ENCODE data around the gene MT1X. TPM values are rescaled to one million over a fixed set of nuclear protein-coding genes. Genes with fewer than 3 reads are reported as not detected.

The MT1X gene
- total RNA-seq, 1 experiment from 2014 or later: 18.9 TPM

DNA sequence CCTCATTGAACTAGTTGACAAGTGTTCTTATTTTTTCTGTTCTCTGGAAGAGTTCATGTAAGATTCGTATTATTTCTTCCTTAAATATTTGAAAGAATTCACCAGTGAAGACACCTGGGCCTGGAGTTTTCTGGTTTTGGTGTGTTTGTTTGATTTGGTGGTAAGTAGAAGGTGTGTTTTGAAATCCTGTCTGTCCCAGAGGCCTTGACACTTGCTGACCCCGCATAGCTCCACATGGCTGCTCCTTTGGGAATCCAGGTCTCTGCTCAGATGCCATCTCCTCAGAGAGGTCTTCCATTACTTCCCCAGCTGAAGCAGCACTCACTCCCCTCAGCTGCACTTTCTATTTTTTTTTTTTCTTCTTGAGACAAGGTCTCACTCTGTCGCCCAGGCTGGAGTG lies 41.9 kb downstream of the MT1X start:
- CTCF ChIA-PET: no interaction called here
- DNase-seq: no peak
- POLR2A ChIA-PET (ENCODE audit: unreplicated experiment): no interaction called here
- Histone ChIP-seq H3K4me3 (no peak overlapping the region), H3K27me3 (ENCODE audit: insufficient read depth, low read depth) (no peaks in the 10 kb centered on the region), H3K36me3 (ENCODE audit: low read depth) (no peaks in the 10 kb centered on the region), H3K9me2 (ENCODE audit: insufficient read depth) (no peaks in the 10 kb centered on the region), H3K9me3 (ENCODE audit: insufficient read depth, low read depth) (no peaks in the 10 kb centered on the region), H4K20me1 (ENCODE audit: insufficient read depth) (no peaks in the 10 kb centered on the region), H3K4me2 (no peak overlapping the region), H3K4me1 (replicated peaks; ENCODE audit: insufficient read depth) (0 out of 2 replicates have a peak, but pooled peaks cover 4% of the 10 kb centered on the region), H3K27ac (no peak overlapping the region), H2AFZ (no peak overlapping the region), H3F3A (ENCODE audit: insufficient read depth, low read depth) (no peaks in the 10 kb centered on the region), H3K79me2 (ENCODE audit: low read depth) (no peaks in the 10 kb centered on the region)
- BruUV-seq (replicated peaks): no TSS peak
- TF ChIP-seq, protein P1, sequence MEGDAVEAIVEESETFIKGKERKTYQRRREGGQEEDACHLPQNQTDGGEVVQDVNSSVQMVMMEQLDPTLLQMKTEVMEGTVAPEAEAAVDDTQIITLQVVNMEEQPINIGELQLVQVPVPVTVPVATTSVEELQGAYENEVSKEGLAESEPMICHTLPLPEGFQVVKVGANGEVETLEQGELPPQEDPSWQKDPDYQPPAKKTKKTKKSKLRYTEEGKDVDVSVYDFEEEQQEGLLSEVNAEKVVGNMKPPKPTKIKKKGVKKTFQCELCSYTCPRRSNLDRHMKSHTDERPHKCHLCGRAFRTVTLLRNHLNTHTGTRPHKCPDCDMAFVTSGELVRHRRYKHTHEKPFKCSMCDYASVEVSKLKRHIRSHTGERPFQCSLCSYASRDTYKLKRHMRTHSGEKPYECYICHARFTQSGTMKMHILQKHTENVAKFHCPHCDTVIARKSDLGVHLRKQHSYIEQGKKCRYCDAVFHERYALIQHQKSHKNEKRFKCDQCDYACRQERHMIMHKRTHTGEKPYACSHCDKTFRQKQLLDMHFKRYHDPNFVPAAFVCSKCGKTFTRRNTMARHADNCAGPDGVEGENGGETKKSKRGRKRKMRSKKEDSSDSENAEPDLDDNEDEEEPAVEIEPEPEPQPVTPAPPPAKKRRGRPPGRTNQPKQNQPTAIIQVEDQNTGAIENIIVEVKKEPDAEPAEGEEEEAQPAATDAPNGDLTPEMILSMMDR (conservative IDR thresholded peaks at IDR 0.05): no peak
- no peak for TF ChIP-seq EZH2 (IDR thresholded peaks at IDR 0.05; ENCODE audit: low read depth)
- intact Hi-C loops (cut with micrococcal nuclease; ENCODE audit: unreplicated experiment): no loop called here

DNA sequence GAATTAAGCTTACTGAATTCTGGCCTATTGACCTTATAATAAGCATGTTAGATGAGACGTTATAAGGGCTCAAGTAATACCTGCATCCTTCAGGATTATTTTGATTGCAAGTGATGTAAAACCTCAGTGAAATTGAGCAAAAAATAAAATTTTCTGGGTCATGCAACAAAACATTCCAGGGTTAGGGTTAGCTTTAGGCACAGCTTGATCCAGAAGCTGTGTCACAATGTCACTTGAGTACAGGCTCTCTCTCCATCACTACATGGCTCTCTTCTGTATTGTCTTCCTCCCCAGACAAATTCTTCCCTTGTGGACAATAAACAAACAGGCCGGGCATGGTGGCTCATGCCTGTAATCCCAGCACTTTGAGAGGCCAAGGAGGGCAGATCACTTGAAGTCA lies 44.0 kb downstream of the MT1X start:
- H3K79me2 ChIP-seq (ENCODE audit: low read depth): peaks cover 13% of the 10 kb centered on the region
- no peaks in the 10 kb centered on the region for H3K9me2 ChIP-seq (ENCODE audit: insufficient read depth)
- H2AFZ ChIP-seq: no peak overlapping the region
- peaks cover 15% of the 10 kb centered on the region for H3K4me1 ChIP-seq (replicated peaks; ENCODE audit: insufficient read depth)
- H3K4me3 ChIP-seq: no peak overlapping the region
- H4K20me1 ChIP-seq (ENCODE audit: insufficient read depth): no peaks in the 10 kb centered on the region
- DNase-seq: no peak
- no peaks in the 10 kb centered on the region for H3K9me3 ChIP-seq (ENCODE audit: insufficient read depth, low read depth)
- intact Hi-C loops (cut with micrococcal nuclease; ENCODE audit: unreplicated experiment): no loop called here
- no peaks in the 10 kb centered on the region for H3K27me3 ChIP-seq (ENCODE audit: insufficient read depth, low read depth)
- CTCF ChIA-PET: no interaction called here
- BruUV-seq (replicated peaks): no TSS peak
- POLR2A ChIA-PET (ENCODE audit: unreplicated experiment): interaction anchor here (0.6 kb wide), 1 partner anchor 10 kb away, joined by 6 read pairs; no protein-coding TSS in a partner anchor
- TF ChIP-seq EZH2 (IDR thresholded peaks at IDR 0.05; ENCODE audit: low read depth): no peak
- TF ChIP-seq, protein P1 (conservative IDR thresholded peaks at IDR 0.05): no peak
- H3K27ac ChIP-seq: no peak overlapping the region
- H3F3A ChIP-seq (ENCODE audit: insufficient read depth, low read depth): no peaks in the 10 kb centered on the region
- no peak overlapping the region for H3K4me2 ChIP-seq
- H3K36me3 ChIP-seq (ENCODE audit: low read depth): no peaks in the 10 kb centered on the region

DNA sequence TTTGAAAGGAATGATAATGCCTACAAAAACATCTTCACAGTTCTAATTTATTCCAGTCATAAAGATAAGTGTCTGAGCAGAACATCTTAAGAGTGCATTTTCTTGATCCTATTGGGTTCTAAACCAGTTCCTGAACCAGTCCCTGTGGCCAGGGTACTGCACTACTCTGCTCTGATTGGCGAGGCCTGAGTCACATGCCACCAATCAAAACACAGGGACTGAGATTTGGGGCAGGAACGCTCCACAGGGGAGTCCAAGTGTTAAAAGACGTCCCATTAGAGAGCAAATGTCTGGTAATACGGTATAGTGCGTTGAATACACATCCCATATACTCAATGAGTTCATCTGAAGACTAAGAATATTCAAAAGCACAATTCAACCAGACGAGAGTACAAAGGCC lies 44.7 kb downstream of the MT1X start:
- Histone ChIP-seq H3K27me3 (ENCODE audit: insufficient read depth, low read depth) (no peaks in the 10 kb centered on the region), H3K4me3 (no peak overlapping the region)

More for the DNA sequence above, 44.7 kb downstream of the MT1X start:
- ChIA-PET POLR2A (ENCODE audit: unreplicated experiment) (interaction anchor here (0.6 kb wide), 1 partner anchor 11 kb away, joined by 6 read pairs; no protein-coding TSS in a partner anchor), CTCF (no interaction called here)
- Histone ChIP-seq H4K20me1 (ENCODE audit: insufficient read depth) (no peaks in the 10 kb centered on the region), H2AFZ (no peak overlapping the region), H3K79me2 (ENCODE audit: low read depth) (peaks cover 19% of the 10 kb centered on the region), H3K9me2 (ENCODE audit: insufficient read depth) (no peaks in the 10 kb centered on the region), H3K4me1 (replicated peaks; ENCODE audit: insufficient read depth) (peaks cover 17% of the 10 kb centered on the region), H3F3A (ENCODE audit: insufficient read depth, low read depth) (no peaks in the 10 kb centered on the region; the same call in 1 of the 2 replicates), H3K36me3 (ENCODE audit: low read depth) (no peaks in the 10 kb centered on the region), H3K27ac (no peak overlapping the region), H3K9me3 (ENCODE audit: insufficient read depth, low read depth) (no peaks in the 10 kb centered on the region), H3K4me2 (no peak overlapping the region)
- no peak for DNase-seq
- TF ChIP-seq, protein P1 (conservative IDR thresholded peaks at IDR 0.05): no peak
- TF ChIP-seq EZH2 (IDR thresholded peaks at IDR 0.05; ENCODE audit: low read depth): no peak
- intact Hi-C loops (cut with micrococcal nuclease; ENCODE audit: unreplicated experiment): no loop called here
- BruUV-seq (replicated peaks): no TSS peak
